GM04504 (cell line): ENCODE measurements around the gene MPZ.
"Not testable (repeated sequence)": the region's sequence is repeated elsewhere in the genome, so short reads cannot be mapped to it uniquely, and the experiment has no call there.

ENCODE experiments used
- DNase-seq: peaks from one replicate; pipeline ENCODE4 v3.0.0-alpha.2; 2012; ENCODE audit warnings: low read depth

The MPZ gene

DNA sequence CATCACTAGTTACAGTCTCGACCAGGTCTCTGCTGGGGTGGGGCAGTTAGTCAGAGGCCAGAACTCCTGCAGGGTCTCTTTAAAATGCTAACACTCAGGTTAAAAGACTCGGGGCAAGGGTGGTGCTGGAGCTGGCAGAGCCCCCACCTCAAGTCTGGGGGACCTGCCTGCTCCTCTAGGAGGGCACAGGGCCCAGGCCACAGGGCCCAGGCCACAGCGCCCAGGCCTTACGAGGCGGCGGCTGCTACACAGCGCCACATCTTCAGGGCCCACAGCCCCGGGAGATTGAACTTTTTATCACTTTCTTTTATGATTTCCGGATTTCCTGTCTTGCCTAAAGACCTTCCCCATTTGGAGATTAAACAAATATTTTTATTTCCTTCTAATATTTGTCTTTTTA lies 10.4 kb downstream of the MPZ start:
- DNase-seq, result no peak

DNA sequence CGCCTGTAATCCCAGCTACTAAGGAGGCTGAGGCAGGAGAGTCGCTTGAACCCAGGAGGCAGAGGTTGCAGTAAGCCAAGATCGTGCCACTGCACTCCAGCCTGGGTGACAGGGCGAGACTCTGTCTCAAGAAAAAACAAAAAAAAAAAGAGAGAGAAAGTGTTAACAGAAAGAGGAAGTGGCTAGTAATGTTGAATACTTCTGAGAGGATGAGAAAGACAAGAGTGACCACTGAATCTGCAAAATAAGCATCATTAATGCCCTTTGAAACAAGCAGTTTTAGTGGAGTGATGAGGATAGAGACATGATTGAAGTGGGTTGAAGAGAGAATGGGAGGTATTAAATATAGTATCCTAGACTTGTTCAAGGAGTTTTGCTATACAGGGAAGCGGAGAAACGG lies 11.7 kb downstream of the MPZ start:
- DNase-seq, result no peak

DNA sequence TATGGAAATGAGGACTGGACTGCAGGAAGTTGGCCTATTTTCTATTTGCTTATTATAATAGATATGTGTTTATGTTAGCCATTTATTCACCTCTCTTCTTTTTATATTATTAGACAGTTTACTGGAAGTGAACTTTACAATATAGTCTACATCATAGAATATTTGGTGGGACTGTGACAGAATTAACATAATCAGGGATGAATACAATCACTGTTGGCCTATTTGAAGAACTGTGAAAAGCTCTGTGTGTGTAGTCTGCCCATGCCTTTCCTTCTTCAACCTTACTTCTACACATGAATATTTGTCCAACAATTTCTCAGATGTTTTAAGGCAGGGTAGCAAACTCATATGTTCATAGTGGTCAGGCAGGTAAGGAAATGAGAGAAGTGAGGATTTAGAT lies 12.4 kb downstream of the MPZ start:
- no peak for DNase-seq

DNA sequence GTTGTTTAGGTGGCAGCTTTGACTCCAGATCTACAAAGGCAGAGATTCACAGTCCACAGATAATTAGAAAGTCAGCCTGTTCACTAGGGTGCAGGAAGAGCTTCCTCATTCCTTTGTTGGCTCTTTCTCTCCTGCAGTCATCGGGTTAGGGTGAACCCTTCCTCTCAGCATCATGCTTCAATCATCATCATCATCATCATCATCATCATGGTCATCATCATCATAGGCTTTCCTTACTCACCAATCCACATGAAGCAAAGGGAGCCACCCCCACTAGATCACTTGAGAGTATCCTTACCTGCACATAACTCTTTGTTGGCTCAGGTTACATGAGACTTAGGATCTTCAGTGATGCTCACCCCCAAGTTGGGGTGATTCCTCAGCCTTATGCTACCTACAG lies 19.0 kb downstream of the MPZ start:
- no peak for DNase-seq

DNA sequence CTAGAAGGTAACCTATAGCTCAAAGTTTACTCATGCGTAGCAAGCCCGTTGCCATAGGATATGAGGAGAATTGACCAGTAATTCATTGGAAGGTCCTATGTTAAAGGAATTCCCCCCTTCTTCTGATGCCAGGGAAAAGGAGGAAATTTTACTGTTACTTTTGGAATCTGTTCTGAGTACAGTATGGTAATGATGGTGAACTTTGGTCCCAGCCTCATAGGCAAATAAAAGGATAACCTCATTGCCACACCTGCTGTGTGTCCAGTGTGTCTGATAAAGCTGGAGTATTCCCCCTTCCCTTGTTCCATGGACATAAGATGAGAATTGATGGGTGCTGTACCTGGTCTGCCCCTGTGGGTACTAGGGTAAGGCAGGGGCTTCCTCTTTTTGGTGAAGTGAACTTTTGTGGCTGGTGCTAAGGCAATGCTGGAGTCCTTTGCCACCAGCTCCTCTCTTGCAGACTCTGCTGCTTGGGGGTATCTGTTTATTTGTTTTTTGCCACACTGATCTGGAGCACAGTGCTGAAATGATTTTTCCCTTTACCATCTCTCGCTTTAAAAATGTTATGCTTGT lies 22.2 kb downstream of the MPZ start:
- DNase-seq, result no peak

DNA sequence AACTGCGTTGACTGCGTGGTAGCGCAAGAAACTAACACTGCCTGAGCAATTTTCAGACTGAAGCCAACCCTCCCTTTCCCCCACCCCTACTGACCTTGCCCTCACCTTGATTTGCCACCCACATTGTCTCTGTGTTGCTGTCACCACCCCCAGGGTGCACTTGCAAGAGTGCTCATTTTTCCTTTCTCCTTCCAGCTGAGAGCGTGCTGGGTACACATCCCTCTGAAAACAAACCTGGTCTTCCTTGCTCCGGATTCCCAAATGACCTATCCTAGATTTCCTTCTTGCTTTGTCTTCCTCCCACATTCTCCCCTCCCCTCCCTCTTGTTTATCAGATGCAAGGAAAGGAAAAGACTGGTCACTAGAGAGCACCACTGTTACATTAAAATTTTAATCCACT lies 24.2 kb downstream of the MPZ start:
- no peak for DNase-seq

DNA sequence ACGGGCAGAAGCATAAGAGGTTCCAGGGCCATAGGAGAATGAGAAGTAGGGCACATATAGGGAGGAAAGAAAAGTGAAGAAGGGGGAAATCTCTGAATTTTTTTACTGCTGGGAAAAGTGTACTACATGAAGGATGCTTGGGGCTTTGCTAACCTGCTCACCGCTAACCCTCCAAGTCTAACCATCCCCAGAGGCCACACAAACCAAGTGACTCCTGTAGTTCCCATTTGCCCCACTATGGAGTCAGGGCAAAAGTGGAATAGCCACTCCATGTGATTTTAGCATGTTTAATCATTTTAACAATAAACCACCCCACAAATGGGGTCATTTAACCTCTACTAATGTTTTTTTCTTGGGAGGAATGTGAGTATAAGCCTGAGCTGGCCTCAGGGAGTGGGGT lies 24.7 kb downstream of the MPZ start:
- no peak for DNase-seq

DNA sequence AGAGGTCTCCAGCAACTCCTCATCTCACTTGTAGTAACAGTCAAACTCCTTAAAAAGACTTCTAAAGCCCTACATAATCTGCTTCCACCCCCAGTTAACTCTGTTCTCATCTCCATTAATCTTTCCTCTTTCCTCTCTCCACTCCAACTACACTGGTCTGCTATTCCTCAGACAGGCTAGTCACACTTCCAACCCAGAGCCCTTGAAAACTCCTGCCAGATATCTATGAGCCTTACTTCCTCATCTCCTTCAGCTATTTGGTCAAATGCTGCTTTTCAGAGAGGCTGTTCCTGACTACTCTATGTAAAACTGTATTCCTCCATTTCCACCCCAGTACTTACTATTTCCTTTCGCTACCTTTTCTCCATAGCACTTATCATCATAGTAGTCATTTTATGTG lies 26.8 kb downstream of the MPZ start:
- DNase-seq, result no peak

DNA sequence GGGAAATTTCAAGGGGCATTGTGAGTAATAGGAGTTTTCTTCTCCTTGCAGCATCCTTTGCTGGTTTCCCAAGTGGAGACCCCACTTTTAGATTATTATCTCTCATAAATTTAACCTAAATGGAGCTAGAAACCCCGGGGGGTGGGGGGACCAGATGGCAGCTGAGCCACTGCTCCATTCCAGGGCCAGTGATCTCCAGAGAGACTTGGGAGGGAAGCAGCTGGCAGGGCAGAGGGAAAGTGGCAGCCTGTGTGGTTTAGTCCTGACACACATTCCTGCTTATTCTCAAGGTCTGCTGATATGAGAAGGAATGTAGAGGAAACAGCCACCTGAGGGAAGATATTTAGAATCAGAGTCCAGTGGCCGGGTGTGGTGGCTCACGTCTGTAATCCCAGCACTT lies 34.9 kb downstream of the MPZ start:
- no peak for DNase-seq

DNA sequence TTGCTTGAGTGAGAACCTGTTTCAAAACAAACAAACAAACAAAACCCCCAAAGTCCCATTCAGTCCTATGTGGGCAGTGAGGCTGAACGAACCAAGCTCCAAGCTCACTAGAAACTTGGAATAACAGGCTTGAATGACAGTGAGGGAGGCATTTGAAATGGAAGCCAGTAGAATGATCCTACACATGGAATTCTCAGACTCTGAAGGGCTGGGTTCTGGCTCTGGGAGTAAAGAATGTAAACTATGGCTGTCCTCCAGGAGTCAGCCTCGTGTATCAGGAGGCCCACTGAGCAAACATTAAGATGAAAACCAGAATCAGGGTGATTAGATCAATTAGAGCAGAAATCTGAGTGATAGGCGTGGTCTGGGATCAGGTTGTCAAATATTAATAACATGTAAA lies 36.4 kb downstream of the MPZ start:
- no peak for DNase-seq

DNA sequence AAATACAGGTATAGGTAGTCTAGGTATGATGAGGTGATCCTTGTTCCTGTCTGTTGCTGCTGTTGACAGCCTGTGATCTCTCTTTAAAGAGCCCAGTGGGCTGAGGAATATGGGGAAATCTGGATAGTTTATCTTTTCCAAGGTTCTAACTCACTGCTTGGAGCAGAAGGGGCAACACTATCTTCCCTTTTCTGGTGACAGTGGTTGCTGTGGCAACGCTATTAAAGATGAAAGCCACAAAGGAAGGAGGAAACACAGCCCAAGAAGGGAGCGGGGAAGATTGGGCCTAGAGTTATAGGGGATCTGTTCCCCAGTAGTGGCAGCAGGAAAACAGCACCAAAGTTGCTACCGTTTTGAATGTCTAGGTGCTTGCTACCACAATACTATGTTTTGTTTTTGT lies 42.4 kb downstream of the MPZ start:
- DNase-seq, result no peak

DNA sequence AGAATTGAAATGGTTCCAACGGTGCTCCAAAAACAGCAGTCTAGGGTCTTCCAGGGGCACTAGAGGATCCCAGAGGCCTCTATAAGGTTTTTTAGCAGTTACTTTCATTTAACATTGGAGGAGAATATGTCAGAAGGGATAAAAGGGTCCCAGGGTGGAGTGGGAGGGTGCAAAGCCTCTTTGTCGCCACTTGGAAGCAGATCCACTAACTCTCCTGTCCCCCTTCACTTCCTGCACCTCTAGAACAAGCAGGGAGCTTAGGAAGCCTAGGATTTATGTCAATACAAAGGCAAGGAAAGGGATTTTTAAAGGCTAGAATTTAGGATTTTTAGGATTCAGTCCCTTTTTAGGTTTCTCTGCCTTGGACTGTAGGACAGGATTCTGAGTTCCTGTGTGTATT lies 42.9 kb downstream of the MPZ start:
- DNase-seq, result no peak

DNA sequence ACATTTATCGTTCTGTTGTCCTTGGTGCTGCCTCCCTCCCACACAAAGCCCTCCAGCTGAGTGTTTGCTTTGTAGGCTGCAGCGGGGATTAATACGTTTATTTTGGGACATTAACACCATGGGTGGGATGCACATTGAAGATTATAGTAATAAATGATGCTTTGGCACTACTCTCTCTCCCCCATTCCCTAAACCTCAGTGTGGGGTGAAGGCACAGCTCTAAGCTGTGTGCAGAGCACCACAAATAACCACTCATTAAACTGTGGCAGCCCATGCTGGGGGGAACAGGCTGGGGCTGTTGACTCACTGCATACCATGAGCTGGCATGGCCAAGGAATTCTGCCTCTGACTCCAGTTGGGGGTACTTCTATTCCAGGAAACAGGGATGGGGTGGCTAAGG lies 43.6 kb downstream of the MPZ start:
- DNase-seq, result no peak

DNA sequence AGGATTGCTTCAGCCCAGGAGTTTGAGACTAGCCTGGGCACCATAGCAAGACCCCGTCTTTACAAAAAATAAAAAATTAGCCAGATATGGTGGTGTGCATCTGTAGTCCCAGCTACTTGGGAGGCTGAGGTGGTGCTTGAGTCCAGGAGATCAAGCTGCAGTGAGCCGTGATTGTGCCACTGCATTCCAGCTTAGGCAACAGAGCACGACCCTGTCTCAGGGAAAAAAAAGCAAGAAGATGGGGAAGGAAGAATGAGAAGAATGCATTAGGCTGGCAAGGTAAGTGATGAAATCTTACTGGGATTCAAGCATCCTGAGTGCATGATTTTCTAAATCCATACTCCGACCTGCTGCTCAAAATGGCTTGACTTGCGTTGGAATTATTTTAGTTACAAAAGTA lies 44.5 kb downstream of the MPZ start:
- no peak for DNase-seq

DNA sequence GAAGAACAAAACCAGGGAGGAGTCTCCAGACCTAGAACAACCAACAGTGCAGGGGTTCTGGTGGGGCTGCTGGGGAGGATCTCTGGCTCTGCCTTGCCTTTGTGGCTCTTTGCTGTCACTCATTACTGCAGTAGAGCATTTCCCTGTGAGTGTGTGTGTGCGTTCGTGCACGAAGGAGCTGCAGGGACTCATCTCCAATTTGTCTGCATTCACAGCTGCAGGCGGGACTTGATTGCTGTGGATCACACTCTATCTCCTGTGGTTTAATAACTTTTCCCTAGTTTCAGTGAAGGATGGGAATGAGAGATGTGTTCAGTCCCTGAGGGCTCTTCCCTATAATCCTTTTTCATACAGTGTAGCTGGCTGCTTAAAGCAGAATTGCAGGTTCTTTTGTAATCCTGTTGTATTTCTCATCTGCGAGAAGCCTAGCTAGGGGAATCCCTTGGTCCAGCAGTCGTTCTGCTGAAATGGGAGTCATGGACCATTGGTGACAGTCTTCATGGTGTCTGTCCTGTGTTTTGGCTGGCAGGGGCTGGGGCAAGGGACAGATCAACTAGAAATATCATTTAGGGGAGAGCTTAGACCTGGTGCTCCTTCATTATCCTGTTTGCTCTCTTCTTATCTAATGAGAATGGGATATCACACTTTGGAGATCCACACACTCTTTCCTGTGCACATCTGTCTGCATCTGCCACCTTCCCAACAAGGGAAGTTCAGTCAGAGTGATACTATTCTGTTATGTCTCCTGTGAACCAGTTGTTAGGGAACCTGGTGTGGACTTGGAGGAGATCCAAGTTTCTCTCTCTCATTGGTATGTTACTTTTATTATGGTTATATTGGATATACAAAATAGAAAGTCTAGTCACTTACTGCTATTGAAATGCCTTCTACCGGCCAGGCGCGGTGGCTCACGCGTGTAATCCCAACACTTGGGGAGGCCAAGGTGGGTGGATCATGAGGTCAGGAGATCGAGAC lies 48.2 kb downstream of the MPZ start:
- no peak for DNase-seq

DNA sequence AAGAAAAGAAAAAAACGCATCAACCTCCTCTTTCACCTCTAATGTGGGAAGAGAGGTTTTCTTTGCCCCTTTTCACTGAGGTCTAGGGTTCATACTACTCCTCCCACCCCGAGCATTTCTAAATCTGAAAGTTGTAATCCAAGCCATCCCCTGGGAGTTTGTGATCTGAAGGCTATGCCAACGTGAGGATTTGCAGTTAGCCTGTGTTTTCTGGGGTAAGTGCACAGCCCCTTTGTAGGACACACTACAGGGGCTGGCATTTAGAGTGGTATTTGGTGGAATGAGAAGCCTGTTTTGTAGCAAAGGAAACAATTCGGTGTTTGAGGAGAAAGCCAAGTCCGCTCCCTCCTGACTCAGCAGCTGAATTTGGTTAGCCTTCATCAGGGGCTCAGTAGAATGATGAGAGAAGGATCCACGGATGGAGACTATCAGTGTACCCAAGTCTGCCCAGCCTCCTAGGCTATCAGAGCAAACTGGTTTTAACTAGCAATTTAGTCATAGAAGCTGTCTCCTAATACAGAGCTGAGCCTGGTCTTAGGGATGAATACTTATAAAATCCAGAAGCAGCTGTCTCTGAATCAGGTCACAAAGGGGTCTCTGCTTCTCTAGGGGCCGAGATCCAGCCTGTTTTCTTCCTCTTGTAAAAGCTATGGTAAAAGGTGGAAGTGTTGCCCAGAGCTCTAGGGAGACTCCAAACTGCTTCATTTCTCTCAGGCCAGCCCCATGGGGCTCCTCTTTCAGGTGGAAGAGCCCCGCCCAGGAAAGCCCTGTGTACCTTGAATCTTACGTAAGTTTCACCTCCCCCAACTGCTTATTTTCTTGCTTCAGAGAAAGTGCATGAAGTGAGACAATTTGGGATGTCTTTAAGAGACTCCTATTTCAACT lies 49.1 kb downstream of the MPZ start:
- no peak for DNase-seq

DNA sequence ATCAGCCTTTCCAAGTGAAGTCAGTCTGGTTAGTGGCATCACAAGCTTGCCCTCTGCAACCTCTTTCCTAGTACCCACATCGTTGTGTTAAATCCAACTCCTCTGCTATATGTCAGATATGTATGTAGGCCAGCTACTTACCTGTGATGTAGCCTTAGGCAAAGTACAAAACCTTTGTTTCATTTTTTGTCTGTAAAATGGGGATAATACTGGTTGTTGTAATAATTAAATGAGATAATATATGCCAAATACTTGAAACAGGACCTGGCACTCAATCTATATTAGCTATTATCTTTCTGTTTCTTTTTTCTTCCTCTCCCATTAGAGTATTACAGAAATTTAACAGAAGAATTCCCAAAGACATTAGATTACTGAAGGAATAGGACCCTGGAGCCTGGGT lies 50.0 kb downstream of the MPZ start:
- no peak for DNase-seq

DNA sequence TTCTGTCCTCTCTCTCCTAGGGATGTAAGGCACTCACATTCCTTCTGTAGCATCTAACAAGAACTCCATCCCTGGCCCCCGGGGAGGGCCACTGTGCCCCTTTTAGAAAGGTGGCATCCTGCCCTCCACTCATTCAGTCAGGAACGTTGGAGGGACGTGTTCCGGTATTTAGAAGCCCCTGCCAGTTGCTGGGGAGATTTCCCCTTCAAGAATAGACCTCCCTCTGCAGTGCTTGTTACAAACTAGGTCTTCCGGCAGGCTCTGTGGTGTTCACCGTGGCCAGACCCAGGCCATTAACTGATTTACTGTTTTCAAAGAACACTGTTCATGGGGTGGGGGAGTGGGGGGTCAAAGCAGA lies 50.4 kb downstream of the MPZ start:
- DNase-seq, result no peak

DNA sequence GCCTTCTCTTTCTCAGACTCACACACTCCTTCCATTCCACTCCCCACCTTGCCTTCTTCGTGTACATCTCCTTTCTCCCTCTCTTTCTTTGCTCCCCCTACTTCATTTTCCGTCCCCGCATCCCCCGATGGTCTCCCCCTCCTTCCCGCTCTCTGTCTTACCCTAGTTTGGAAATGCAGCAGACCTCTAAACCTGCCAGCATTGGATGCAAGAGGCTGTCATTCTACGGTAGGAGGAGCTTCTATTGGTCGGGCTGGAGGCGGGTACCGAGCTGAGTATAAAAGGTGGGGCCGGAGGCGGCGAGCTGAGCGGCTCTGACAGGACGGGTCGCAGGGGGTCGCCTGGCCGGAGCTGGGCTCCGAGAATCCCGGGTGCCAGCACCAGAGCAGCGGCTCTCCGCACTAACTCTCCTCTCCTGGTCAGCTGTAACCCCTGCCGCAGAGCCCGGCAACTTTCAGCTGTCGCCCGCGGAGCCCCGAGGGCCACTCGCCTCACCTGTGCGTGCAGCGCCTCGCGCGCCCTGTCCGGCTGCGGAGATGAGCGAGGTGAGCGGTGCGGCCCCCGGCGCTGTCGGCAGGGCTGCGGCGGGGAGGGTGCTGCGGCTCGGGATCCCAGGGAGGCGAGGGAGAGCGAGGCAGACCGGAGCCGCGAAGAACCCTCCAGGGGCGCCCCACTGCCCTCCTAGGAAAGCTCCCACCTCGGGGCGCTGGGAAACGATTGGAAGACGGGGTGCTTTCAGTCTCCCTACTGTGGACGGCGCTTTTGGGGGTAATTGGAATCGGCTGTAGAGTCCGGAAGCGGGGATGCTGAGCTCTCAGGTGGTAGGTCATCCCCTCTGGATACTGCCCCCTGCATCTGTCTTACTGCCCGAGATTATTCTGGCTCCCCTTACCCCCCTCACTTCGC lies 51.1 kb downstream of the MPZ start, which contains the start of gene PCP4L1:
Gene PCP4L1 (plus strand): TSS at position 307 of the 906 bp plus-strand sequence. CDS start 230 bp downstream, at position 537.
- no peak for DNase-seq

DNA sequence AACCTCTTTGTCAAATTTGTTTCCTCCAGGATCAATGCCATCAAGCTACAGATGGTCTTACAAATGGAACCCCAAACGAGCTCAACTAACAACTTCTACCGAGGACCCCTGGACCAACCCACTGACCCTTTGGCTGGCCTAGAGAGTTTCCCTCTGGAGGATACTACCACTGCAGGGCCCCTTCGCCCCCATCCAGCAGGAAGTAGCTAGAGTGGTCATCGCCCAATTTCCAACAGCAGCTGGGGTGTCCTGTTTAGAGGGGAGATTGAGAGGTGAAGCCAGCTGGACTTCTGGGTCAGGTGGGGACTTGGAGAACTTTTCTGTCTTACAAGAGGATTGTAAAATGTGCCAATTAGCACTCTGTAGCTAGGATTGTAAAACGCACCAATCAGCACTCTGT lies 52.7 kb downstream of the MPZ start:
- DNase-seq, result not testable (repeated sequence)

DNA sequence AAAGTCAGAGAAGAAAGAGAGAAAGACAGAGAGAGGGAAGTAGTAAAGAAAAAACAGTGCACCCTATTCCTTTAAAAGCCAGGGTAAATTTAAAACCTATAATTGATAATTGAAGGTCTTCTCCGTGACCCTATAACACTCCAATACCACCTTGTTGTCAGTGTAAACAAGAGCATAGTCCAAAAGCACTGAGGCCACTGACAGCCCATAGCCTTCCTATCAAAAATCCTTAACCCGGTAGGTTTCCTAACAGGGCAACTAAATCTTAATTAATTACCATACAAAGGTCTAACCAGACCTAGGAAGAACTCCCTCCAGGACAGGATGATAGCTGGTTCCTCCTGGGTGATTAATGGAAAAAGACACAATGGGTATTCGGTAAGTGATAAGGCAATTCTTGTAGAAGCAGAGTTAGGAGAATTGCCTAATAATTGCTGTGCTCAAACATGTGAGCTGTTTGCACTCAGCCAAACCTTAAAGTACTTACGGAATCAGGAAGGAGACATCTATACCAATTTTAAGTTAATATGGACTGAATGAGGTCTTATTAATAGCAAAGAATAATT lies 53.7 kb downstream of the MPZ start:
- DNase-seq, result not testable (repeated sequence)
